HepG2 (cell line): ENCODE data around the gene FAM163B. TPM values are rescaled to one million over a fixed set of nuclear protein-coding genes. Genes with fewer than 3 reads are reported as not detected.

Source experiments
- ATAC-seq: fragments of 200-7000 bp; cut with Tn5 transposase; 3 replicates; pipeline ENCODE4 v1.9.1; 2020; ENCODE audit warnings: mild to moderate bottlenecking, moderate library complexity
- BruUV-seq: library from RNA; stranded (reverse); fragments of 400-500 nt; replicated peaks from 2 replicates; lab custom pipeline; 2021; lab: Mats Ljungman, UMichigan
- CTCF ChIA-PET: fragments of 300-600 bp; formaldehyde crosslinking; extraction: SDS; loops from one replicate; lab custom pipeline; 2021; ENCODE audit warnings: low total read pairs, inconsistent platforms, low intra/inter-chr PET ratio; lab: Yijun Ruan, JAX
- POLR2A ChIA-PET: fragments of 350-600 bp; sonication (Branson Sonifier 250); formaldehyde crosslinking; loops from one replicate; lab custom pipeline; 2020; ENCODE audit warnings: antibody characterized with exemption, inconsistent platforms; lab: Yijun Ruan, JAX
- DNase-seq: peaks from one replicate; pipeline ENCODE4 v3.0.0-alpha.2; 2015; ENCODE audit warnings: low spot score
- FAIRE-seq: peaks from 3 replicates; lab custom pipeline; 2011; peaks lifted over from hg19 to GRCh38; lab: Jason Lieb, UNC
- H2AFZ ChIP-seq: one replicate; pipeline ENCODE4 v1.6.1; 2011; ENCODE audit warnings: low read length, inconsistent platforms
- H3K27ac ChIP-seq: fragments of 300-600 bp; 3 replicates; pipeline ENCODE4 v1.8.0; 2011; ENCODE audit warnings: mixed run types, mild to moderate bottlenecking, mixed read lengths, low read length, inconsistent platforms; ENCODE audit not compliant: insufficient read depth; ENCODE audit errors: extremely low read length
- H3K27me3 ChIP-seq, 2 experiments: fragments of 200-600 bp in 1 of 2; 2 replicates in 1 of 2; 3 replicates in 1 of 2; pipeline versions ENCODE4 v1.6.0 to v1.8.0; 2011; ENCODE audit warnings: low read length in 2 of 2, mild to moderate bottlenecking in 2 of 2, moderate library complexity in 2 of 2, inconsistent platforms in 1 of 2; ENCODE audit not compliant: insufficient read depth in 2 of 2, control insufficient read depth in 1 of 2
- H3K36me3 ChIP-seq, 2 experiments: fragments of 200-600 bp in 1 of 2; replicated peaks in 1 of 2; 2 replicates in 1 of 2; 3 replicates in 1 of 2; pipeline versions ENCODE4 v1.5.1 to v1.8.0; 2011; ENCODE audit warnings: low read length in 2 of 2, inconsistent platforms in 1 of 2; ENCODE audit not compliant: insufficient read depth in 2 of 2, control insufficient read depth in 1 of 2
- H3K4me1 ChIP-seq: 2 replicates; pipeline ENCODE4 v1.5.1; 2012; ENCODE audit warnings: low read length, inconsistent platforms; ENCODE audit not compliant: insufficient read depth
- H3K4me2 ChIP-seq: 2 replicates; pipeline ENCODE4 v1.6.0; 2011; ENCODE audit warnings: low read depth, low read length, inconsistent platforms
- H3K4me3 ChIP-seq, 3 experiments: fragments of 200-600 bp in 1 of 3; sonication (generic), shearing (Covaris generic) in 1 of 3; replicated peaks in 1 of 3; 2 replicates each; pipeline ENCODE4 v1.5.1; 2011 to 2016; ENCODE audit warnings: low read length in 3 of 3, inconsistent platforms in 2 of 3, low read depth in 2 of 3, mild to moderate bottlenecking in 2 of 3, control low read depth in 1 of 3, mixed read lengths in 1 of 3; ENCODE audit not compliant: insufficient read depth in 1 of 3
- H3K79me2 ChIP-seq: one replicate; pipeline ENCODE4 v1.6.1; 2011; ENCODE audit warnings: low read length, inconsistent platforms; ENCODE audit not compliant: insufficient read depth
- H3K9ac ChIP-seq: 2 replicates; pipeline ENCODE4 v1.6.0; 2011; ENCODE audit warnings: mild to moderate bottlenecking, low read depth, low read length, inconsistent platforms; ENCODE audit not compliant: insufficient read depth
- H3K9me3 ChIP-seq: 2 replicates; pipeline ENCODE4 v1.5.1; 2012; ENCODE audit warnings: mild to moderate bottlenecking, low read length
- H4K20me1 ChIP-seq: 2 replicates; pipeline ENCODE4 v1.6.0; 2011; ENCODE audit warnings: inconsistent platforms, mild to moderate bottlenecking, low read length, moderate library complexity; ENCODE audit not compliant: insufficient read depth
- AKAP8 ChIP-seq: sonication (generic); formaldehyde crosslinking; IDR thresholded peaks from 2 replicates; pipeline ENCODE4 v1.5.1; 2020; ENCODE audit warnings: mild to moderate bottlenecking, missing genetic modification reagents
- ELF4 ChIP-seq: sonication (generic); formaldehyde crosslinking; IDR thresholded peaks from 2 replicates; pipeline ENCODE4 v1.5.0; 2020; ENCODE audit warnings: missing genetic modification reagents, mild to moderate bottlenecking, moderate library complexity, borderline replicate concordance
- GATAD1 ChIP-seq: IDR thresholded peaks from 2 replicates; pipeline ENCODE4 v1.6.1; 2016; ENCODE audit warnings: missing genetic modification reagents, missing compliant biosample characterization
- KLF9 ChIP-seq: IDR thresholded peaks from 2 replicates; pipeline ENCODE4 v1.6.1; 2016; ENCODE audit warnings: low read depth
- MEIS1 ChIP-seq: sonication (generic); formaldehyde crosslinking; IDR thresholded peaks from 2 replicates; pipeline ENCODE4 v1.9.0; 2021; ENCODE audit warnings: mild to moderate bottlenecking, missing genetic modification reagents, moderate library complexity, borderline replicate concordance
- MIER2 ChIP-seq: IDR thresholded peaks from 2 replicates; pipeline ENCODE4 v1.6.1; 2016; ENCODE audit warnings: missing biosample characterization, missing genetic modification reagents
- MZF1 ChIP-seq: sonication (generic); formaldehyde crosslinking; IDR thresholded peaks from 2 replicates; pipeline ENCODE4 v1.8.1; 2023; ENCODE audit warnings: mild to moderate bottlenecking, missing genetic modification reagents, borderline replicate concordance
- PHF21A ChIP-seq: sonication (generic); formaldehyde crosslinking; IDR thresholded peaks from 2 replicates; pipeline ENCODE4 v1.5.0; 2020; ENCODE audit warnings: mild to moderate bottlenecking, missing genetic modification reagents
- RBAK ChIP-seq: sonication (generic); formaldehyde crosslinking; IDR thresholded peaks from 2 replicates; pipeline ENCODE4 v1.5.1; 2020; ENCODE audit warnings: mild to moderate bottlenecking, missing genetic modification reagents
- RCOR2 ChIP-seq: IDR thresholded peaks from 2 replicates; pipeline ENCODE4 v1.6.1; 2016; ENCODE audit warnings: missing biosample characterization, missing genetic modification reagents
- TARDBP ChIP-seq: sonication (generic); formaldehyde crosslinking; IDR thresholded peaks from 2 replicates; pipeline ENCODE4 v1.8.0; 2022; ENCODE audit warnings: mild to moderate bottlenecking, missing genetic modification reagents
- TSC22D2 ChIP-seq: sonication (generic); formaldehyde crosslinking; IDR thresholded peaks from 2 replicates; pipeline ENCODE4 v1.5.1; 2020; ENCODE audit warnings: missing genetic modification reagents, mild to moderate bottlenecking, borderline replicate concordance
- ZNF430 ChIP-seq: sonication (generic); formaldehyde crosslinking; IDR thresholded peaks from 2 replicates; pipeline ENCODE4 v1.9.0; 2021; ENCODE audit warnings: mild to moderate bottlenecking, missing genetic modification reagents
- ZNF451 ChIP-seq: sonication (generic); formaldehyde crosslinking; IDR thresholded peaks from 2 replicates; pipeline ENCODE4 v1.5.0; 2020; ENCODE audit warnings: mild to moderate bottlenecking, missing genetic modification reagents
- ZNF615 ChIP-seq: sonication (generic); formaldehyde crosslinking; IDR thresholded peaks from 2 replicates; pipeline ENCODE4 v1.5.0; 2020; ENCODE audit warnings: mild to moderate bottlenecking, missing genetic modification reagents, borderline replicate concordance
- ZNF616 ChIP-seq: sonication (generic); formaldehyde crosslinking; IDR thresholded peaks from 2 replicates; pipeline ENCODE4 v1.5.0; 2020; ENCODE audit warnings: low read depth, mild to moderate bottlenecking, missing genetic modification reagents
- WGBS: methylation state at CpG from one replicate; pipeline ENCODE4 v1.1.6; 2017; ENCODE audit warnings: low lambda C conversion rate; 5-methylcytosine and 5-hydroxymethylcytosine counted together
- in situ Hi-C: cut with HindIII; loops from 2 replicates; pipeline ENCODE4 v1.10.0; 2017; ENCODE audit warnings: low pct_unique_long_range_greater_than_20kb; ENCODE audit not compliant: extremely low pct_ligation_motif_present
- intact Hi-C: fragments of 100-400 bp; cut with micrococcal nuclease; formaldehyde crosslinking; loops from one replicate; pipeline ENCODE4 v1.10.0; 2022; ENCODE audit not compliant: unreplicated experiment
- polyA plus RNA-seq, 8 experiments: library from polyadenylated mRNA; depleted of rRNA in 3 of 8; stranded (reverse) in 7 of 8; unstranded in 1 of 8; fragments of >200 nt; fragmentation: Illumina TruSeq in 4 of 8; extraction: Trizol in 4 of 8; gene quantifications; 2 replicates each; pipeline versions ENCODE4 v1.2.1 to v1.2.3, GENCODE V29; 2011 to 2016; ENCODE audit warnings: low read depth in 4 of 8, missing spikeins in 1 of 8, mixed read lengths in 1 of 8; ENCODE audit not compliant: insufficient read depth in 1 of 8
- total RNA-seq, 5 experiments: library from RNA; depleted of rRNA; stranded (reverse); fragments of >200 nt; fragmentation: Illumina TruSeq; extraction: Trizol; gene quantifications; 2 replicates each; pipeline ENCODE4 v1.2.3, GENCODE V29; 2016; ENCODE audit warnings: low read depth in 1 of 5
- TF ChIP-seq, protein P1 (sequence below): sonication (generic); formaldehyde crosslinking; IDR thresholded peaks from 2 replicates; pipeline ENCODE4 v1.5.0; 2020; ENCODE audit warnings: mild to moderate bottlenecking, missing genetic modification reagents, borderline replicate concordance

The FAM163B gene
- total and polyA plus RNA-seq, 2 of the 13 experiments (the other 11 are each of a cell fraction or from before 2014, with no cell fraction given), result not detected

DNA sequence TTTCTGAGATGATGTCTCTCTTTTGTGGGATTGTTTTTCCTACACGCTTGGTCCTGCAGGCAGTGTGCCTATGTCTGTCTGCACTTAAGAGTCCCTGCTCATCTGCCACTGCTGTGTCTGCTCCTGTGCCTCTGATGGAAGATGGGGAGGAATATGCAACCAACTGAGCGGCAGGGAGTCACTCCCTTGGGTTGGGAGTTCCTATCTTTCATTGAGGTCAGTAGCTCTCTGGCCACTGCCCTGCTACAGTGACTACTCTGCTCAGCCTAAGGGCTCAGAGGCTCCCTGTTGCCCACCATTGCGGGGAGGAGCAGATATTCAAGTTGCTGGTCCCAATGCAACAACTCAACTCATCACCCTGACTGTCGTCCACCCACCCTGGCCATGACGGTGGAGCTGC lies 13.4 kb upstream of the FAM163B start (continued):
- TF ChIP-seq MIER2 (no peak), TARDBP (CRISPR knock-in tag) (no peak), GATAD1 (CRISPR knock-in tag) (no peak), ZNF451 (no peak)

DNA sequence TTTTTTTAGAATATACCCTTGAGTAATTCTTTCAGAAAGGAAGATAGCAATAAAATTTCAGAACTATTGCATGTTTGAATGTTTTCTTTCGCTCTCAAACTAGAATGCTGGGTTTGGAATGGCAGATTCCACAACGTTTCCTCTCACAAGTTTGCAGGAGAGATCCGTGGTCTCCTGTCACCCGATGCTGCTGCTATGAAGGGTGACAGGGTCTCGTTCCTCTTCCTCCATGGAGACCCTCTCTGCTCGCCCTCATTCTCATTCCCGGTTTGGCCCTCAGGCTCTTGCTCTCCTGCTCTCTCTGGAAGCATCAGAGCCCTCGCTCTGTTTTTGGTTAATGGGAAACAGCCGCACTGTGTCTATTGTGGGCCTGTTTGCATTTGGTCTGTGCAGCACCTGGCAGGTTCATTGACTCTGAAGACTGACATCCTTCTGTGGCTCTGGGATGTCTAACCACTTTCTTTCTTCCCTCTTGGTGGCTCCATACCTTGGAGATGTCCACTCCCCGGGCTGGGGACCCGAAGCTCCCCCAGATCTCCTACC lies 12.6 kb upstream of the FAM163B start:
- Histone ChIP-seq H3K9me3 (no peaks in the 10 kb centered on the region; the same call in 1 of the 2 replicates), H3K27me3 (peaks cover 6 to 46% of the 10 kb centered on the region in 2 experiments; a peak in 4 of 5 replicates), H3K4me2 (no peak overlapping the region), H3K27ac (no peak overlapping the region), H3K4me1 (no peaks in the 10 kb centered on the region), H4K20me1 (no peaks in the 10 kb centered on the region), H3K79me2 (no peaks in the 10 kb centered on the region), H3K36me3 (no peaks in the 10 kb centered on the region), H2AFZ (no peak overlapping the region), H3K9ac (no peak overlapping the region), H3K4me3 (no peak overlapping the region)
- in situ Hi-C loops, result no loop called here
- ATAC-seq (no peak), DNase-seq (no peak), FAIRE-seq (no peak)
- no peak for TF ChIP-seq PHF21A (CRISPR knock-in tag)
- TF ChIP-seq MZF1 (CRISPR knock-in tag), result no peak
- POLR2A ChIA-PET, result no interaction called here
- WGBS, result 6% methylated on average over 11 of the region's 11 CpGs
- BruUV-seq, result no TSS peak
- intact Hi-C loops, result no loop called here
- CTCF ChIA-PET, result no interaction called here

DNA sequence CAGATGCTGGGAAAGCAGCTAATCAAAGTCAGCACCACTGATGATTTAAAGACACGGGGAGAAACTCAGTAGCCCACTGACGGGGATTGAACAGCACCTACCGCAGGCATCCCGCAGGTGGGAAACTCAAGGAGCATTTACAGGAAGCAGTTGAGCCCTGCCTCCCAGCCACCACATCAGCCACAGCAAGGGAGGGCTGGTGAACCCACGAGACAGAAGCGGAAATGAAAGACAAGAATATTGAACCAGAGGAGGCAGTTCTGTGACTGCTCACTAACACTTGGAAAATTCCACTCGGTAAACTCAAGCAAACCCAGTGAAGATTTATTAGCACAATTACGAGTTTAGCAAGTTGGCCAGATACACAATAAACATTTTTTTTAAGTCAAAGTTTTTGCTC lies 10.6 kb upstream of the FAM163B start:
- Histone ChIP-seq H3K4me1 (no peaks in the 10 kb centered on the region), H3K4me2 (no peak overlapping the region), H3K36me3 (no peaks in the 10 kb centered on the region), H3K27ac (no peak overlapping the region), H3K27me3 (peaks cover 7 to 62% of the 10 kb centered on the region in 2 experiments), H3K4me3 (no peak overlapping the region), H3K9ac (no peak overlapping the region), H3K79me2 (no peaks in the 10 kb centered on the region), H3K9me3 (no peaks in the 10 kb centered on the region), H4K20me1 (no peaks in the 10 kb centered on the region), H2AFZ (no peak overlapping the region)
- no TSS peak for BruUV-seq
- in situ Hi-C loops, result no loop called here
- DNase-seq (no peak), ATAC-seq (no peak), FAIRE-seq (no peak)
- CTCF ChIA-PET, result no interaction called here
- intact Hi-C loops, result no loop called here
- 5% methylated on average over 8 of the region's 8 CpGs for WGBS
- POLR2A ChIA-PET, result no interaction called here
- TF ChIP-seq TSC22D2 (CRISPR knock-in tag) (no peak), ZNF430 (CRISPR knock-in tag) (no peak), ZNF615 (CRISPR knock-in tag) (no peak), RCOR2 (no peak), RBAK (CRISPR knock-in tag) (no peak), ZNF616 (no peak), MEIS1 (CRISPR knock-in tag) (no peak), ELF4 (CRISPR knock-in tag) (no peak), AKAP8 (CRISPR knock-in tag) (no peak), KLF9 (CRISPR knock-in tag) (no peak)
- TF ChIP-seq, protein P1, sequence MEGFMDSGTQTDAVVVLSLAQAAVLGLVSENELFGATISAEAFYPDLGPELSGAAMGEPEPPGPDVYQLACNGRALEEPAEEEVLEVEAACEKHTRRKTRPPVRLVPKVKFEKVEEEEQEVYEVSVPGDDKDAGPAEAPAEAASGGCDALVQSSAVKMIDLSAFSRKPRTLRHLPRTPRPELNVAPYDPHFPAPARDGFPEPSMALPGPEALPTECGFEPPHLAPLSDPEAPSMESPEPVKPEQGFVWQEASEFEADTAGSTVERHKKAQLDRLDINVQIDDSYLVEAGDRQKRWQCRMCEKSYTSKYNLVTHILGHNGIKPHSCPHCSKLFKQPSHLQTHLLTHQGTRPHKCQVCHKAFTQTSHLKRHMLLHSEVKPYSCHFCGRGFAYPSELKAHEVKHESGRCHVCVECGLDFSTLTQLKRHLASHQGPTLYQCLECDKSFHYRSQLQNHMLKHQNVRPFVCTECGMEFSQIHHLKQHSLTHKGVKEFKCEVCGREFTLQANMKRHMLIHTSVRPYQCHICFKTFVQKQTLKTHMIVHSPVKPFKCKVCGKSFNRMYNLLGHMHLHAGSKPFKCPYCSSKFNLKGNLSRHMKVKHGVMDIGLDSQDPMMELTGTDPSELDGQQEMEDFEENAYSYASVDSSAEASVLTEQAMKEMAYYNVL (CRISPR knock-in tag), result no peak
